ENCODE results near the gene SACM1L.

The SACM1L gene

GRCh38 chr3:45688882-45689786 is at the start of gene SACM1L:
TSS of gene SACM1L (plus strand) at chr3:45689396. CDS start at chr3:45689466, 70 bp downstream.
- peak; percentile 96 for DNase-seq

GRCh38 chr3:45640091-45640507 is 49.1 kb upstream of the SACM1L start:
- DNase-seq, result no peak

- no peak for DNase-seq
Measured at GRCh38 chr3:45640724-45641361, 48.4 kb upstream of the SACM1L start.

GRCh38 chr3:45641756-45642155 is 47.4 kb upstream of the SACM1L start:
- no peak for DNase-seq

GRCh38 chr3:45642731-45643152 is 46.5 kb upstream of the SACM1L start:
- DNase-seq, result no peak

- DNase-seq, result no peak
Measured at GRCh38 chr3:45644063-45644790, 45.0 kb upstream of the SACM1L start.

GRCh38 chr3:45644791-45645201 is 44.4 kb upstream of the SACM1L start:
- DNase-seq, result no peak

GRCh38 chr3:45646051-45646585 is 43.1 kb upstream of the SACM1L start:
- no peak for DNase-seq

GRCh38 chr3:45647148-45647619 is 42.0 kb upstream of the SACM1L start:
- DNase-seq, result no peak

GRCh38 chr3:45653205-45653604 is 36.0 kb upstream of the SACM1L start:
- no peak for DNase-seq

- no peak for DNase-seq
Measured at GRCh38 chr3:45654397-45654944, 34.7 kb upstream of the SACM1L start.

- DNase-seq, result no peak
Measured at GRCh38 chr3:45655906-45656305, 33.3 kb upstream of the SACM1L start.

GRCh38 chr3:45656575-45657363 is 32.4 kb upstream of the SACM1L start:
- peak; percentile 91 for DNase-seq

GRCh38 chr3:45657853-45658252 is 31.3 kb upstream of the SACM1L start:
- no peak for DNase-seq

- peak; percentile 62 for DNase-seq
Measured at GRCh38 chr3:45659661-45660566, 29.3 kb upstream of the SACM1L start.

GRCh38 chr3:45660567-45660901 is 28.7 kb upstream of the SACM1L start:
- no peak for DNase-seq

GRCh38 chr3:45664578-45664977 is 24.6 kb upstream of the SACM1L start:
- peak; percentile 77 for DNase-seq

GRCh38 chr3:45665101-45665572 is 24.1 kb upstream of the SACM1L start:
- peak; percentile 73 for DNase-seq

GRCh38 chr3:45666757-45667431 is 22.3 kb upstream of the SACM1L start:
- no peak for DNase-seq

GRCh38 chr3:45667569-45667934 is 21.6 kb upstream of the SACM1L start:
- DNase-seq, result no peak
